ENCODE data around the gene C5orf47.

Gene C5orf47

GRCh38 chr5:173970878-173971650 is 17.9 kb upstream of the C5orf47 start:
- TF ChIP-seq CREB1 (IDR thresholded peaks at IDR 0.05; ENCODE audit: low read depth) (no peak), EGR1 (IDR thresholded peaks at IDR 0.05) (no peak), RAD21 (IDR thresholded peaks at IDR 0.05; ENCODE audit: low read depth) (no peak), TAF1 (IDR thresholded peaks at IDR 0.05; ENCODE audit: low read depth) (no peak), TCF12 (IDR thresholded peaks at IDR 0.05; ENCODE audit: low read depth) (no peak), REST (IDR thresholded peaks at IDR 0.05; ENCODE audit: low read depth) (no peak), ZBTB7A (IDR thresholded peaks at IDR 0.05; ENCODE audit: low read depth) (no peak), NFIC (IDR thresholded peaks at IDR 0.05) (no peak), TEAD4 (IDR thresholded peaks at IDR 0.05) (no peak), EP300 (IDR thresholded peaks at IDR 0.05; ENCODE audit: borderline replicate concordance) (no peak), CEBPB (IDR thresholded peaks at IDR 0.05) (no peak), YY1 (IDR thresholded peaks at IDR 0.05; ENCODE audit: low read depth) (no peak), FOXM1 (IDR thresholded peaks at IDR 0.05; ENCODE audit: borderline replicate concordance, low read depth) (no peak)
- TF ChIP-seq, protein P1, sequence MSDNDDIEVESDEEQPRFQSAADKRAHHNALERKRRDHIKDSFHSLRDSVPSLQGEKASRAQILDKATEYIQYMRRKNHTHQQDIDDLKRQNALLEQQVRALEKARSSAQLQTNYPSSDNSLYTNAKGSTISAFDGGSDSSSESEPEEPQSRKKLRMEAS (IDR thresholded peaks at IDR 0.05) = no peak
- TF ChIP-seq, protein P2, sequence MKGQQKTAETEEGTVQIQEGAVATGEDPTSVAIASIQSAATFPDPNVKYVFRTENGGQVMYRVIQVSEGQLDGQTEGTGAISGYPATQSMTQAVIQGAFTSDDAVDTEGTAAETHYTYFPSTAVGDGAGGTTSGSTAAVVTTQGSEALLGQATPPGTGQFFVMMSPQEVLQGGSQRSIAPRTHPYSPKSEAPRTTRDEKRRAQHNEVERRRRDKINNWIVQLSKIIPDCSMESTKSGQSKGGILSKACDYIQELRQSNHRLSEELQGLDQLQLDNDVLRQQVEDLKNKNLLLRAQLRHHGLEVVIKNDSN (IDR thresholded peaks at IDR 0.05) = no peak

- TF ChIP-seq EP300 (IDR thresholded peaks at IDR 0.05; ENCODE audit: borderline replicate concordance) (no peak), EGR1 (IDR thresholded peaks at IDR 0.05) (no peak), YY1 (IDR thresholded peaks at IDR 0.05; ENCODE audit: low read depth) (no peak), RAD21 (IDR thresholded peaks at IDR 0.05; ENCODE audit: low read depth) (no peak), REST (IDR thresholded peaks at IDR 0.05; ENCODE audit: low read depth) (no peak), TAF1 (IDR thresholded peaks at IDR 0.05; ENCODE audit: low read depth) (no peak), TEAD4 (IDR thresholded peaks at IDR 0.05) (no peak), CREB1 (IDR thresholded peaks at IDR 0.05; ENCODE audit: low read depth) (no peak), FOXM1 (IDR thresholded peaks at IDR 0.05; ENCODE audit: borderline replicate concordance, low read depth) (no peak), CEBPB (IDR thresholded peaks at IDR 0.05) (no peak), NFIC (IDR thresholded peaks at IDR 0.05) (no peak), TCF12 (IDR thresholded peaks at IDR 0.05; ENCODE audit: low read depth) (no peak), ZBTB7A (IDR thresholded peaks at IDR 0.05; ENCODE audit: low read depth) (no peak)
- TF ChIP-seq, protein P2 (IDR thresholded peaks at IDR 0.05) = no peak
- TF ChIP-seq, protein P1 (IDR thresholded peaks at IDR 0.05) = no peak
These were observed 17.2 kb upstream of the C5orf47 start for GRCh38 chr5:173971681-173972345.

GRCh38 chr5:173972607-173972924 is 16.4 kb upstream of the C5orf47 start:
- TF ChIP-seq REST (IDR thresholded peaks at IDR 0.05; ENCODE audit: low read depth) (no peak), ZBTB7A (IDR thresholded peaks at IDR 0.05; ENCODE audit: low read depth) (no peak), CREB1 (IDR thresholded peaks at IDR 0.05; ENCODE audit: low read depth) (no peak), RAD21 (IDR thresholded peaks at IDR 0.05; ENCODE audit: low read depth) (no peak), TAF1 (IDR thresholded peaks at IDR 0.05; ENCODE audit: low read depth) (0 out of 2 replicates have a peak, but pooled peaks have one; percentile 25), TCF12 (IDR thresholded peaks at IDR 0.05; ENCODE audit: low read depth) (no peak)
- TF ChIP-seq, protein P1 (IDR thresholded peaks at IDR 0.05) = no peak

Measured in Ishikawa (cell line).